Chondrocyte (in vitro differentiated cells): ENCODE results near the gene C19orf25. TPM values are rescaled to one million over a fixed set of nuclear protein-coding genes. Genes with fewer than 3 reads are reported as not detected.
"Not testable (repeated sequence)": the region's sequence is repeated elsewhere in the genome, so short reads cannot be mapped to it uniquely, and the experiment has no call there.

ENCODE experiments used
- DNase-seq: peaks from one replicate; pipeline ENCODE4 v3.0.0; 2021; ENCODE audit warnings: mixed read lengths, low spot score
- H3K27ac Mint-ChIP-seq: one replicate; pipeline ENCODE4 v1.8.0; 2021; ENCODE audit warnings: mild to moderate bottlenecking, moderate library complexity, mixed read lengths; ENCODE audit not compliant: unreplicated experiment
- H3K27me3 Mint-ChIP-seq: 2 replicates; pipeline ENCODE4 v1.8.0; 2021; ENCODE audit warnings: low read depth, mixed read lengths
- H3K36me3 Mint-ChIP-seq: 2 replicates; pipeline ENCODE4 v1.8.0; 2021; ENCODE audit warnings: low read depth, mixed read lengths
- H3K4me1 Mint-ChIP-seq: 2 replicates; pipeline ENCODE4 v1.8.0; 2021; ENCODE audit warnings: low read depth, mild to moderate bottlenecking, mixed read lengths
- H3K4me3 Mint-ChIP-seq: one replicate; pipeline ENCODE4 v1.8.0; 2021; ENCODE audit warnings: mild to moderate bottlenecking, moderate library complexity, mixed read lengths; ENCODE audit not compliant: unreplicated experiment
- H3K9me3 Mint-ChIP-seq: 2 replicates; pipeline ENCODE4 v1.8.0; 2021; ENCODE audit warnings: low read depth, mixed read lengths
- CTCF ChIP-seq: fragments of 200-600 bp; sonication (generic); IDR thresholded peaks from 2 replicates; pipeline ENCODE4 v1.5.0; 2021; ENCODE audit warnings: antibody characterized with exemption, mild to moderate bottlenecking, moderate library complexity
- total RNA-seq: library from RNA; stranded (reverse); gene quantifications from 3 replicates; pipeline ENCODE4 v1.2.1, GENCODE V29; 2021

C19orf25 gene
- total RNA-seq, 1 donor from 2014 or later, result 23.3 TPM

GRCh38 chr19:1481224-1481892 lies 2.3 kb upstream of the C19orf25 start:
- Mint-ChIP-seq H3K4me3 (no peak overlapping the region), H3K27ac (no peak overlapping the region), H3K4me1 (peaks cover 16% of the 10 kb centered on the region), H3K36me3 (peaks cover 3% of the 10 kb centered on the region), H3K27me3 (no peaks in the 10 kb centered on the region), H3K9me3 (no peaks in the 10 kb centered on the region)
- DNase-seq, result no peak
- no peak for TF ChIP-seq CTCF

DNA sequence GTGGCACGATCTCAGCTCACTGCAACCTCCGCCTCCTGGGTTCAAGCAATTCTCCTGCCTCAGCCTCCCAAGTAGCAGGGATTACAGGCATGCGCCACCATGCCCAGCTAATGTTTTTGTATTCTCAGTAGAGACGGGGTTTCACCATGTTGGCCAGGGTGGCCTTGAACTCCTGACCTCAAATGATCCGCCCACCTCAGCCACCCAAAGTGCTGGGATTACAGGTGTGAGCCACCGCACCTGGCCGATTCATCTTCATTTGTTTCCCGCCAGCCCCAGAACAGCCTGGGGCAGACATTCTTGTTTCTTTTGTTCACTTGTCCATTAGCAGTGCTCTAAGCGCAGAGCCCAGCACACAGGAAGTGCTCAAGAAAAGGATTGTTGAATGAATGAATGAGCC lies 2.0 kb downstream of the C19orf25 start:
- H3K27ac Mint-ChIP-seq, H3K27me3 Mint-ChIP-seq, H3K36me3 Mint-ChIP-seq, H3K9me3 Mint-ChIP-seq, DNase-seq: not testable (repeated sequence)
- peaks cover 16% of the 10 kb centered on the region for H3K4me1 Mint-ChIP-seq
- H3K4me3 Mint-ChIP-seq, result peak overlapping the region; percentile 52

DNA sequence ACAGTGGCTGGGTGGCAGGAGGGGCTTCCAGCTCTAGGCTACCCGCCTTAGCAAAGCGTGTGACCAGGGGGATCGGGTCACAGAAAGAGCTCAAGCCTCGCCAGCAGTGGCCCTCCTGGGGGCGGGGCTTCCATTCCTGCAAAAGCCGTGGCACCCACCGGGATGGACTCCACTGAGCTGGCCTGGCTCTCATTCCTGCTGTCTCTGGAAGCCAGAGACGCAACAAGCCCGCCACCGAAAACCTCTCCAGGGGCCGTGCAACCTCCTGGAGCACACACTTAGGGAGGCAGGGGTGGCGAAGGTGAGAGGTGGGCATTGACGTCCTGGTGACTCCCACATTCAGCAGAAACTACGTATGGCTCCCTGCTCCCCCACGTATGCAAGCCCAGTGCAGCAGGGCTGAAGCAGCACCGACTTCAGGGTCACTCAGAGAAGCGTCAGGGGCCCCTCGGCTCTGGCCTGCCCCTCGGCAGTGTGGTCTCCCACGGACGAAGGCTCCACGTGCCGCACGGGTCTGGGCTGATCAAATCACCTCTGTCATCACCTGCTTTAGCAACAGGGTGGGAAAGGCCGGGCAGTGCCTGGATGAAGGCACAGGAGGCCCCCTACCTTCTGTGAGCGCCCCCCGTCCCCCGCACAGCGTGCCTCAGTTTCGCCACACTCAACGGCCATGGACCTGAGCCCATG lies 3.1 kb downstream of the C19orf25 start:
- Mint-ChIP-seq H3K27me3 (no peaks in the 10 kb centered on the region), H3K27ac (no peak overlapping the region), H3K4me3 (no peak overlapping the region), H3K36me3 (peaks cover 4% of the 10 kb centered on the region), H3K4me1 (peaks cover 19% of the 10 kb centered on the region), H3K9me3 (no peaks in the 10 kb centered on the region)
- no peak for DNase-seq
- no peak for TF ChIP-seq CTCF

- no peak overlapping the region for H3K27ac Mint-ChIP-seq
Measured at GRCh38 chr19:1474765-1475351, 4.2 kb downstream of the C19orf25 start.

GRCh38 chr19:1474011-1474764 lies 4.8 kb downstream of the C19orf25 start:
- Mint-ChIP-seq H3K4me3 (no peak overlapping the region), H3K36me3 (peaks cover 4% of the 10 kb centered on the region), H3K27me3 (peaks cover 2% of the 10 kb centered on the region), H3K9me3 (no peaks in the 10 kb centered on the region), H3K27ac (no peak overlapping the region), H3K4me1 (peaks cover 22% of the 10 kb centered on the region)
- no peak for DNase-seq
- no peak for TF ChIP-seq CTCF

More at GRCh38 chr19:1474765-1475351, 4.2 kb downstream of the C19orf25 start:
- Mint-ChIP-seq H3K9me3 (no peaks in the 10 kb centered on the region), H3K27me3 (peaks cover 2% of the 10 kb centered on the region), H3K4me3 (no peak overlapping the region), H3K36me3 (peaks cover 4% of the 10 kb centered on the region), H3K4me1 (peaks cover 23% of the 10 kb centered on the region)
- DNase-seq, result no peak
- TF ChIP-seq CTCF, result no peak
